SK-N-SH treated with all-trans-retinoic acid at 6 μM for 48 hours (cell line): ENCODE results near the gene PSMB9.

Experiments
- CSDC2 ChIP-seq: fragments of 250-450 bp; sonication (Bioruptor Pico); IDR thresholded peaks from 2 replicates; pipeline ENCODE4 v1.5.0; 2020; ENCODE audit warnings: mild to moderate bottlenecking, moderate library complexity
- ESRRG ChIP-seq: fragments of 250-450 bp; sonication (Bioruptor Pico); IDR thresholded peaks from 2 replicates; pipeline ENCODE4 v1.6.1; 2021; ENCODE audit warnings: mild to moderate bottlenecking
- ZFP3 ChIP-seq: fragments of 250-450 bp; sonication (Bioruptor Pico); IDR thresholded peaks from 2 replicates; pipeline ENCODE4 v1.5.0; 2020; ENCODE audit warnings: mild to moderate bottlenecking, moderate library complexity

GRCh38 chr6:32837651-32838113 lies 16.3 kb upstream of the PSMB9 start:
- TF ChIP-seq ZFP3 (CRISPR knock-in tag) (no peak), CSDC2 (CRISPR knock-in tag) (no peak), ESRRG (CRISPR knock-in tag) (no peak)
